WI38 (cell line): ENCODE measurements around the gene XYLT1.

Experiments
- H3K4me3 ChIP-seq: 2 replicates; pipeline ENCODE4 v1.5.1; 2011; ENCODE audit warnings: low read depth, mild to moderate bottlenecking, control low read depth, low read length
- CTCF ChIP-seq: IDR thresholded peaks from 2 replicates; pipeline ENCODE4 v1.5.1; 2012; ENCODE audit warnings: low read depth, mild to moderate bottlenecking, control low read depth, low read length

XYLT1 gene

GRCh38 chr16:17302214-17302613 is 168.5 kb downstream of the XYLT1 start:
- H3K4me3 ChIP-seq: no peak overlapping the region
- no peak for TF ChIP-seq CTCF

GRCh38 chr16:17301593-17302135 is 169.1 kb downstream of the XYLT1 start:
- no peak for TF ChIP-seq CTCF
- no peak overlapping the region for H3K4me3 ChIP-seq

- no peak overlapping the region for H3K4me3 ChIP-seq
- TF ChIP-seq CTCF: no peak
Observed at GRCh38 chr16:17301184-17301583, 169.6 kb downstream of the XYLT1 start.

GRCh38 chr16:17299790-17300189 is 171.0 kb downstream of the XYLT1 start:
- no peak for TF ChIP-seq CTCF

GRCh38 chr16:17298238-17298637 is 172.5 kb downstream of the XYLT1 start:
- no peak overlapping the region for H3K4me3 ChIP-seq
- no peak for TF ChIP-seq CTCF

More at GRCh38 chr16:17299790-17300189, 171.0 kb downstream of the XYLT1 start:
- H3K4me3 ChIP-seq: no peak overlapping the region

- no peak for TF ChIP-seq CTCF
- H3K4me3 ChIP-seq: no peak overlapping the region
Observed at GRCh38 chr16:17296431-17296830, 174.3 kb downstream of the XYLT1 start.

- TF ChIP-seq CTCF: no peak
- H3K4me3 ChIP-seq: no peak overlapping the region
Observed at GRCh38 chr16:17295948-17296347, 174.8 kb downstream of the XYLT1 start.
